Esophagus squamous epithelium (tissue), 5 donors: ENCODE data around the gene F2RL3. TPM values are rescaled to one million over a fixed set of nuclear protein-coding genes. Genes with fewer than 3 reads are reported as not detected.
A peak's percentile ranks its signal among the peaks of the same experiment; 100 is the strongest.

Experiments used
- DNase-seq: peaks from one replicate; lab custom pipeline; 2025; lab: John Stamatoyannopoulos, UW
- H3K27ac ChIP-seq, 4 donors: fragments of 200-600 bp; sonication (generic); one replicate each; pipeline ENCODE4 v1.5.1; 2016 to 2019; ENCODE audit warnings: mild to moderate bottlenecking in 1 of 4
- H3K27me3 ChIP-seq, 4 donors: fragments of 200-600 bp; sonication (generic); 1 replicate in 3 of 4; 2 replicates in 1 of 4; pipeline versions ENCODE4 v1.5.1 to v1.6.0; 2017 to 2021; ENCODE audit warnings: antibody characterized with exemption in 1 of 4
- H3K36me3 ChIP-seq, 3 donors: fragments of 200-600 bp; sonication (generic); one replicate each; pipeline ENCODE4 v1.5.1; 2016 to 2019
- H3K4me1 ChIP-seq, 3 donors: fragments of 200-600 bp; sonication (generic); one replicate each; pipeline ENCODE4 v1.5.1; 2017 to 2019
- H3K4me3 ChIP-seq, 4 donors: fragments of 200-600 bp; sonication (generic); 1 replicate in 3 of 4; 2 replicates in 1 of 4; pipeline ENCODE4 v1.5.1; 2016 to 2019; ENCODE audit warnings: mild to moderate bottlenecking in 2 of 4, moderate library complexity in 1 of 4
- H3K9me3 ChIP-seq, 3 donors: fragments of 200-600 bp; sonication (generic); one replicate each; pipeline ENCODE4 v1.5.1; 2016 to 2019
- POLR2A ChIP-seq, 4 donors: fragments of 450-650 bp; IDR thresholded peaks; one replicate each; pipeline ENCODE4 v1.6.1; 2017; ENCODE audit warnings: antibody characterized with exemption in 4 of 4, mild to moderate bottlenecking in 4 of 4, moderate library complexity in 3 of 4
- WGBS, 2 donors: methylation state at CpG; one replicate each; pipeline ENCODE4 v1.1.5; 2018; 5-methylcytosine and 5-hydroxymethylcytosine counted together
- intact Hi-C: fragments of 100-400 bp; cut with DNase I; formaldehyde crosslinking; loops from one replicate; pipeline ENCODE4 v1.15.0; 2022
- total RNA-seq, 4 donors: library from RNA; depleted of rRNA; stranded (reverse); fragments of >200 nt; gene quantifications; one replicate each; pipeline ENCODE4 v1.1.0, GENCODE V29; 2016
- TF ChIP-seq, protein P1 (sequence below), 6 experiments: fragments of 450-650 bp in 4 of 6; fragments of 200-600 bp in 2 of 6; sonication (generic) in 2 of 6; IDR thresholded peaks; one replicate each; pipeline ENCODE4 v1.5.1; 2016 to 2019; ENCODE audit warnings: antibody characterized with exemption in 6 of 6, mild to moderate bottlenecking in 4 of 6, moderate library complexity in 4 of 6
- donor health status: DM: yes; HTN: yes; CAD: no.

The F2RL3 gene
- total RNA-seq, 4 donors from 2014 or later: 0.27 to 1.1 (median 0.81) TPM

GRCh38 chr19:16868423-16869130 is 20.2 kb upstream of the F2RL3 start:
- peaks cover 0 to 9% (median 0%) of the 10 kb centered on the region in 3 donors for H3K4me1 ChIP-seq
- no peak overlapping the region for H3K27ac ChIP-seq
- no peaks in the 10 kb centered on the region for H3K9me3 ChIP-seq
- TF ChIP-seq POLR2A (IDR thresholded peaks at IDR 0.05): no peak
- TF ChIP-seq, protein P1, sequence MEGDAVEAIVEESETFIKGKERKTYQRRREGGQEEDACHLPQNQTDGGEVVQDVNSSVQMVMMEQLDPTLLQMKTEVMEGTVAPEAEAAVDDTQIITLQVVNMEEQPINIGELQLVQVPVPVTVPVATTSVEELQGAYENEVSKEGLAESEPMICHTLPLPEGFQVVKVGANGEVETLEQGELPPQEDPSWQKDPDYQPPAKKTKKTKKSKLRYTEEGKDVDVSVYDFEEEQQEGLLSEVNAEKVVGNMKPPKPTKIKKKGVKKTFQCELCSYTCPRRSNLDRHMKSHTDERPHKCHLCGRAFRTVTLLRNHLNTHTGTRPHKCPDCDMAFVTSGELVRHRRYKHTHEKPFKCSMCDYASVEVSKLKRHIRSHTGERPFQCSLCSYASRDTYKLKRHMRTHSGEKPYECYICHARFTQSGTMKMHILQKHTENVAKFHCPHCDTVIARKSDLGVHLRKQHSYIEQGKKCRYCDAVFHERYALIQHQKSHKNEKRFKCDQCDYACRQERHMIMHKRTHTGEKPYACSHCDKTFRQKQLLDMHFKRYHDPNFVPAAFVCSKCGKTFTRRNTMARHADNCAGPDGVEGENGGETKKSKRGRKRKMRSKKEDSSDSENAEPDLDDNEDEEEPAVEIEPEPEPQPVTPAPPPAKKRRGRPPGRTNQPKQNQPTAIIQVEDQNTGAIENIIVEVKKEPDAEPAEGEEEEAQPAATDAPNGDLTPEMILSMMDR (IDR thresholded peaks at IDR 0.05): no peak
- no peak for DNase-seq
- H3K27me3 ChIP-seq: no peaks in the 10 kb centered on the region
- intact Hi-C loops: no loop called here
- peaks cover 41 to 100% (median 61%) of the 10 kb centered on the region in 3 donors for H3K36me3 ChIP-seq
- H3K4me3 ChIP-seq: no peak overlapping the region
- WGBS, 2 donors: 90 to 99% methylated on average over 12 of the region's 20 CpGs

GRCh38 chr19:16869331-16869972 is 19.3 kb upstream of the F2RL3 start:
- H3K36me3 ChIP-seq: peaks cover 35 to 96% (median 57%) of the 10 kb centered on the region in 3 donors
- H3K4me1 ChIP-seq: peaks cover 0 to 12% (median 0%) of the 10 kb centered on the region in 3 donors
- intact Hi-C loops: no loop called here
- no peaks in the 10 kb centered on the region for H3K9me3 ChIP-seq
- WGBS, 2 donors: 92 to 97% methylated on average over 7 of the region's 30 CpGs
- no peaks in the 10 kb centered on the region for H3K27me3 ChIP-seq
- H3K4me3 ChIP-seq: no peak overlapping the region
- TF ChIP-seq, protein P1 (IDR thresholded peaks at IDR 0.05): no peak
- TF ChIP-seq POLR2A (IDR thresholded peaks at IDR 0.05): no peak
- no peak overlapping the region for H3K27ac ChIP-seq
- no peak for DNase-seq

DNA sequence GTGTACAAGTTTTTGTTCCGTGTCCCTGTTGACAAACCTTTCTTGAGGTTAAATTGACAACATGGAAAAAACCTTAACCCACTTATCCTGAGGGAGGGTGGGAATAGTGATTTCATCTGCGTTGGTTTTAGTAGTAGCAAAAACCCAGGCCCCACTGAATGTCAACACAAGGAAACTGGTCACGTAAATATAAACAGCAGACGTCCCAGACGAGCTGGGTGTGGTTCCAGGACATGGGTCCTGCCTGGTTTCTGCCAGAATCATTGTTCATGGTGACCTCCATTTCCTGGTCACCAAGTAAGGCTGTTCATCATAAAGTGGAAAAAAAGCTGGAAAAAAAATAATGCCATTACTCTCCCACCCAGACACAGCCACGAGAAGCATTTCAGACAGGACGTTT is 16.9 kb upstream of the F2RL3 start:
- H3K4me1 ChIP-seq: peaks cover 0 to 12% (median 0%) of the 10 kb centered on the region in 3 donors
- peak overlapping the region in 3 of 4 donors; percentile 23 to 70 (median 55) for H3K27ac ChIP-seq
- H3K36me3 ChIP-seq: peaks cover 32 to 83% (median 53%) of the 10 kb centered on the region in 3 donors
- no peak for TF ChIP-seq POLR2A (IDR thresholded peaks at IDR 0.05)
- TF ChIP-seq, protein P1 (IDR thresholded peaks at IDR 0.05): no peak
- H3K27me3 ChIP-seq: no peaks in the 10 kb centered on the region
- no peak overlapping the region for H3K4me3 ChIP-seq
- H3K9me3 ChIP-seq: no peaks in the 10 kb centered on the region
- intact Hi-C loops: no loop called here
- WGBS, 2 donors: 66 to 68% methylated on average over 6 to 7 of the region's 7 CpGs
- DNase-seq: no peak

GRCh38 chr19:16872728-16873127 is 16.1 kb upstream of the F2RL3 start:
- Histone ChIP-seq H3K9me3 (no peaks in the 10 kb centered on the region), H3K27me3 (no peaks in the 10 kb centered on the region), H3K4me3 (no peak overlapping the region), H3K27ac (peak overlapping the region in 2 of 4 donors; percentile 30 to 63), H3K36me3 (peaks cover 37 to 83% (median 52%) of the 10 kb centered on the region in 3 donors), H3K4me1 (peaks cover 0 to 12% (median 0%) of the 10 kb centered on the region in 3 donors)
- intact Hi-C loops: no loop called here
- 98% methylated on average over 6 of the region's 21 CpGs; no CpG with 5 or more reads in 1 of the 2 donors for WGBS, 2 donors
- no peak for DNase-seq
- TF ChIP-seq, protein P1 (IDR thresholded peaks at IDR 0.05): no peak
- no peak for TF ChIP-seq POLR2A (IDR thresholded peaks at IDR 0.05)

DNA sequence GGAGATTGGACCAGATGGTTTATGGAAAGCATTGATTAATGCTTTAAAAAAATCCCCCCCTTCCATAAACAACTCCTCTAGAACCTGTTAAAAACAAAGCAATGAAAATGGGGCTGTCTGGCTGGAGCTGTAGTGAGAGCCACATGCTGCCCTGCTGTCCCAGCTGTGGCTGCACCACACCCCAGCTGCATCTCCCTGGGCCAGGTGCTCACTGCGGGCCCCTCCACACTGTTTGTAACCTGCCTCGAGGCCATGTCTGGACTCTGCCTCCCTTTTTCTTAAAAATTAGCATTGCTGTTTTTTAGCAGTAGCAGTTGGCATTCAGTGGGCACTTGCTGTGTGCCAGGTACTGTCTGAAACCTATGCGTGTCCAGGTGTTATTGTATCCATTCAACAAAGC is 15.2 kb upstream of the F2RL3 start:
- no peaks in the 10 kb centered on the region for H3K27me3 ChIP-seq
- no peak for DNase-seq
- no peaks in the 10 kb centered on the region for H3K9me3 ChIP-seq
- TF ChIP-seq POLR2A (IDR thresholded peaks at IDR 0.05): no peak
- TF ChIP-seq, protein P1 (IDR thresholded peaks at IDR 0.05): no peak
- H3K36me3 ChIP-seq: peaks cover 45 to 83% (median 52%) of the 10 kb centered on the region in 3 donors
- intact Hi-C loops: no loop called here
- no peak overlapping the region for H3K27ac ChIP-seq
- no peak overlapping the region for H3K4me3 ChIP-seq
- peaks cover 0 to 12% (median 0%) of the 10 kb centered on the region in 3 donors for H3K4me1 ChIP-seq
- WGBS, 2 donors: 76 to 88% methylated on average over 2 to 3 of the region's 3 CpGs
